Activated CD4-positive, CD25-positive, alpha-beta regulatory T cell treated with anti-CD3 and anti-CD28 coated beads, Interleukin-2, amount 50 U/mL, for 24 hours (primary cell): Measurements from ENCODE around the gene MTX1.

Experiments
- ATAC-seq, 2 donors: fragments of 150-1000 bp; cut with Tn5 transposase; one replicate each; pipeline ENCODE4 v1.10.0; 2021; ENCODE audit warnings: mild to moderate bottlenecking in 1 of 2, moderate library complexity in 1 of 2

The MTX1 gene

DNA sequence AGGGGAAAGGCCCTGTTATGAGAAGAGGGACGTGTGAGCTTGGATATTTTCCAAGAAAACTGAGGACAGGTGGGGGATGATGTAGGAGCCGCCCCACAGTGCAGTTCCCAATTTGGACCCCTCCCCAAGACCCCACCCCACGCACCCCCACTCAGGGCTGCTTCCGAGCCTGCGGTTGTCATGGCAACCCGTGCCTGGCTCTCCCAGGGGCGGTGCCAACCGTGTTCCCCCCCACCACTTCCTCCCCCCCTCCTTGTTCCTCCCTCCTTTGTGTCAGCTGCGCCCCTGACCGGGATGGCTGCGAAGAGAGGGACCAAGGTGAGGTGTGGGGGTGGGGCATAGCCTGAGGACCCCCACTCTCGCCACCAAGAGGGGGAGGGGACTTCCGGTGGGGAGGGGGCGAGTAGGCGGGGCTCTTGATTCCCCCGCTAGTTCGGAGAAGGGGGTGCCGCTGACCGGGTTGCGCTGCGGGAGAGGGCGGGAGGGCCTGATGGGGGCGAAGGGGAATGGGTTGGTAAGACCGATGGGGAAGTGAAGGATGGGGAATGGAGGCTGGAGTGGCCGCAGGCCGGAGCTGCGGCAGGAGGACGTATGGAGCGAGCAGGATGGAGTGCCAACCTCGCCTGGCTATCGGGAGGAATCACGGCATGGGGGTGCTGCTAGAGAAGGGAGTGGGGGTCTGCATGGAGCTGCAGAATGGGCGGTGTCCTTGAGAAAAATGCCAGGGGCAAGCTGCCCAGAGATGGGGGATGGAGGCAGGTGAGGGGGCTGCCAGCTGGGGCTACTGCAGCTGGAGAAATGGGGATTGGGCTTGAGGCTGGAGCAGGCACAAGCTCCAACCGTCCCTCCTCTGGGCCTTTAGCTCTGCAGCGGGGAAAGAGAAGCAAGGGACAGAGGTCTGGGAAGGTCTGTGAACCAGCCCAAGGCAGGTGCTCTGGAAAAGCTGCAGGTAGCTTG lies 33.9 kb upstream of the MTX1 start:
- ATAC-seq, result no peak

- no peak for ATAC-seq
Measured at GRCh38 chr1:155175281-155175926, 33.1 kb upstream of the MTX1 start.

DNA sequence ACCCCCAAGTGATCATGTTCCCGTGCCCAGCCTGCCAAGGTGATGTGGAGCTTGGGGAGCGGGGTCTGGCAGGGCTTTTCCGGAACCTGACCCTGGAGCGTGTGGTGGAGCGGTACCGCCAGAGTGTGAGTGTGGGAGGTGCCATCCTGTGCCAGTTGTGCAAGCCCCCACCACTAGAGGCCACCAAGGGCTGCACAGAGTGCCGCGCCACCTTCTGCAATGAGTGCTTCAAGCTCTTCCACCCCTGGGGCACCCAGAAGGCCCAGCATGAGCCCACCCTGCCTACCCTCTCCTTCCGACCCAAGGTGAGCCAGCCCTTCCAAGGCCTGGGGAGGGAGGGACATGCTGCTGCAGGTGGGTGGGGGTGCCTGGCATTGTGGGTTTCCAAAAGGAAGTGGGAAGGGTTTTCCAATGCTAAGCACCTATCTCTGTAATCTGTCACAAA lies 32.5 kb upstream of the MTX1 start:
- ATAC-seq, result no peak

- peak; percentile 27 to 40 for ATAC-seq
Measured at GRCh38 chr1:155176544-155177071, 31.9 kb upstream of the MTX1 start.

- ATAC-seq, result no peak
Measured at GRCh38 chr1:155177192-155177917, 31.1 kb upstream of the MTX1 start.

GRCh38 chr1:155177918-155178281 lies 30.6 kb upstream of the MTX1 start:
- no peak for ATAC-seq

- ATAC-seq, result no peak
Measured at GRCh38 chr1:155178441-155179111, 29.9 kb upstream of the MTX1 start.

- ATAC-seq, result no peak
Measured at GRCh38 chr1:155179112-155180031, 29.1 kb upstream of the MTX1 start.

GRCh38 chr1:155181371-155182051 lies 27.0 kb upstream of the MTX1 start:
- no peak for ATAC-seq

- no peak for ATAC-seq
Measured at GRCh38 chr1:155182052-155182550, 26.4 kb upstream of the MTX1 start.

GRCh38 chr1:155183775-155184221 lies 24.7 kb upstream of the MTX1 start:
- ATAC-seq, result no peak

- ATAC-seq, result no peak
Measured at GRCh38 chr1:155184351-155184811, 24.1 kb upstream of the MTX1 start.

GRCh38 chr1:155184835-155185782 lies 23.4 kb upstream of the MTX1 start:
- ATAC-seq, result peak in 1 of 2 donors; percentile 48

- no peak for ATAC-seq
Measured at GRCh38 chr1:155185783-155186066, 22.8 kb upstream of the MTX1 start.

- no peak for ATAC-seq
Measured at GRCh38 chr1:155186067-155186793, 22.3 kb upstream of the MTX1 start.

DNA sequence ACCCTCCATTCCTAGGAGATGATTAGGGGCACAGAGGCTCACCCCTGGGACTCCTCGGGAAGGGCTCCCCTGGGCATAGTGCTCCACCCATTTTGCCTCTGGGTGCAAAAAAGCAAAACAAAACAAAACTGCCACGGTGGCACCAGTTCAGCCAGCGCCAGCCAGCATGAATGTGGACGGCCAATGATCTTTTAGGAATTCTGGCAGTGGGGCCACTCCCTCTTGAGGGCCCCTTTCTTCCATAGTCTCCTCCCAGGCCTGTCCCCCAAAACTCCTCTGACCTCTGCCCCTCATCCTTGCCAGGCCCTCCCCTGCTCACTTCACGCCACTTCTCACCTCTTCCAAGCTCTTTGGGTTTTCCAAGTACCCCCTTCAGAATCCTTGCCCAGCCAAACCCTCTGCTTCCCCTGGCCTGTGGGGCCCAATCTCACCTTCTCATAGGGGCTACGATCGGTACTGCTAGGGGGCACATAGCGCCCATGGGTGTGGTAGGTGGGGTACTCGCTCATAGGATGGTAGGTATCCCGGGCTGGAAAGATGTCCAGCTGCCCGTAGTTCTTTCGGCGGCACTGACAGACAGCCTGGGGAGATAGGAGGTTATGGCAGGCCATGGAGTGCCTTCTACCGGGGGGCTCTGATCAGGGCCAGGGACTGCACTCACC lies 21.6 kb upstream of the MTX1 start:
- no peak for ATAC-seq

DNA sequence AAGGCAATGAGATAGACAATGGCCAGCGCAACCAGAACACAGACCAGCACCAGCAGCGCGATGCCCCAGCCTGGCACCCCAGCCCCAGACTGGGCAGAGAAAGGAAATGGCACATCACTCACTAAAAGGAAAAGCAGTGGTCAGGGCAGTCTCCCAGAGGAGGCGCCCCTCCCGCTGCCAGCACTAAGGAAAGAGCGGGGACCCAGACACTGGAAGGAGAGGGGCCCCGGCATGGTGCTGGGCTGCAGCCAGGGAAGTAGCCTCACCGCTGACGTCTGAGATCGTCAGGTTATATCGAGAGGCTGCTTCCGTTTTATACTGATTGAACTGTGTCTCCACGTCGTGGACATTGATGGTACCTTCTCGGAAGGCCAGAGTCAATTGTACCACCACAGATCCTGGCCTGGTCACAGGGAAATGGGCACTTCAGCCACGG lies 21.0 kb upstream of the MTX1 start:
- no peak for ATAC-seq

DNA sequence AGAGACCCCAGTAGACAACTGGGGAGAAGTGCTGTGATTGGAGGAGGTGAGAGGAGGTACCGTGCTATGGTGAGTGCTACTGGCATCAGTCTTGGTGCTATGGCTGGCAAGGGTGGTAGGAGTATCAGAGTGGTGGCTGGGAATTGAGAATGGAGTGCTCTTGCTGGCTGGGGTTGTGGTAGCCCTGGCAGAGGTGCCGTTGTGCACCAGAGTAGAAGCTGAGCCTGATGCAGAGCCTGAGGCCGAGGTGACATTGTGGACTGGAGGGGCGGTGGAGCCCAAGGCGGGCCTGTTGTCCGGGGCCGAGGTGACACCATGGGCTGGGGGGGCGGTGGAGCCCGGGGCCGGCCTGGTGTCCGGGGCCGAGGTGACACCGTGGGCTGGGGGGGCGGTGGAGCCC lies 20.2 kb upstream of the MTX1 start:
- ATAC-seq, result no peak
